ENCODE measurements around the gene C21orf58.

Gene C21orf58

GRCh38 chr21:46264690-46265144 is 59.0 kb downstream of the C21orf58 start:
- no peak for DNase-seq (ENCODE audit: low read depth in 2 of 3, low spot score in 1 of 3)

- no peak for DNase-seq (ENCODE audit: low read depth in 2 of 3, low spot score in 1 of 3)
These were observed 59.5 kb downstream of the C21orf58 start for GRCh38 chr21:46264046-46264689.

- DNase-seq (ENCODE audit: low read depth in 2 of 3, low spot score in 1 of 3): no peak
These were observed 67.1 kb downstream of the C21orf58 start for GRCh38 chr21:46256501-46256994.

GRCh38 chr21:46255758-46256337 is 67.8 kb downstream of the C21orf58 start:
- DNase-seq (ENCODE audit: low read depth in 2 of 3, low spot score in 1 of 3): no peak

GRCh38 chr21:46255166-46255565 is 68.5 kb downstream of the C21orf58 start:
- no peak for DNase-seq (ENCODE audit: low read depth in 2 of 3, low spot score in 1 of 3)

- no peak for DNase-seq (ENCODE audit: low read depth in 2 of 3, low spot score in 1 of 3)
These were observed 69.3 kb downstream of the C21orf58 start for GRCh38 chr21:46254208-46254975.

GRCh38 chr21:46253610-46254124 is 70.0 kb downstream of the C21orf58 start:
- DNase-seq (ENCODE audit: low read depth in 2 of 3, low spot score in 1 of 3): peak; percentile 24 to 27 (median 26)

- no peak for DNase-seq (ENCODE audit: low read depth in 2 of 3, low spot score in 1 of 3)
These were observed 70.8 kb downstream of the C21orf58 start for GRCh38 chr21:46252840-46253239.
